Aorta (tissue), 5 donors: ENCODE measurements around the gene TRPM2. TPM values are rescaled to one million over a fixed set of nuclear protein-coding genes. Genes with fewer than 3 reads are reported as not detected.

Source experiments
- ATAC-seq: fragments of 200-7000 bp; cut with Tn5 transposase; one replicate; pipeline ENCODE4 v1.9.1; 2022; ENCODE audit warnings: moderate library complexity; ENCODE audit not compliant: low FRiP score
- DNase-seq, 2 donors: peaks; one replicate each; pipeline ENCODE4 v3.0.0-alpha.2; 2020
- H3K27ac ChIP-seq, 2 donors: one replicate each; pipeline ENCODE4 v1.5.1; 2013; ENCODE audit warnings: low read length in 2 of 2, mild to moderate bottlenecking in 2 of 2, moderate library complexity in 2 of 2, control low read depth in 1 of 2, inconsistent platforms in 1 of 2, low read depth in 1 of 2
- H3K27me3 ChIP-seq, 2 donors: one replicate each; pipeline ENCODE4 v1.6.1; 2013; ENCODE audit warnings: control low read depth in 1 of 2, low read length in 1 of 2, mild to moderate bottlenecking in 1 of 2, moderate library complexity in 1 of 2; ENCODE audit not compliant: insufficient read depth in 2 of 2, control insufficient read depth in 1 of 2
- H3K36me3 ChIP-seq, 2 donors: one replicate each; pipeline ENCODE4 v1.6.1; 2013; ENCODE audit warnings: control low read depth in 1 of 2, low read length in 1 of 2, mild to moderate bottlenecking in 1 of 2; ENCODE audit not compliant: insufficient read depth in 2 of 2, control insufficient read depth in 1 of 2
- H3K4me1 ChIP-seq, 2 donors: one replicate each; pipeline ENCODE4 v1.6.1; 2013; ENCODE audit warnings: low read length in 2 of 2, control low read depth in 1 of 2, mild to moderate bottlenecking in 1 of 2, moderate library complexity in 1 of 2; ENCODE audit not compliant: insufficient read depth in 2 of 2, control insufficient read depth in 1 of 2
- H3K4me3 ChIP-seq, 2 donors: one replicate each; pipeline ENCODE4 v1.5.1; 2013; ENCODE audit warnings: low read length in 2 of 2, control low read depth in 1 of 2, mild to moderate bottlenecking in 1 of 2
- H3K9me3 ChIP-seq: one replicate; pipeline ENCODE4 v1.6.1; 2013; ENCODE audit warnings: mild to moderate bottlenecking, low read length; ENCODE audit not compliant: control insufficient read depth
- whole genome bisulfite sequencing, 2 donors: extraction: QIAGEN DNeasy Blood & Tissue Kit; methylation state at CpG; one replicate each; pipeline ENCODE4 v1.1.7; 2013; 5-methylcytosine and 5-hydroxymethylcytosine counted together
- intact Hi-C, 2 donors: fragments of 100-400 bp; cut with DNase I; formaldehyde crosslinking; loops; one replicate each; pipeline versions ENCODE4 v1.14.2 to v1.15.0; 2022
- polyA plus RNA-seq, 2 donors: library from polyadenylated mRNA; stranded (reverse); fragments of 200-250 nt; gene quantifications; one replicate each; pipeline ENCODE4 v1.2.3, GENCODE V29; 2013
- total RNA-seq, 2 donors: library from RNA; stranded (reverse); fragmentation: NEBNext Ultra II Directional; extraction: Animal tissue kit (Norgen Biotek cat#: 25700); gene quantifications; one replicate each; pipeline ENCODE4 v1.2.1, GENCODE V29; 2021
- donor health status: healthy with polysubstance abuse.
- donor health status: Bipolar disorder and iron deficiency.
- donor health status: DM: no; HTN: no; CAD: no.
- donor health status: DM: no; HTN: no; CAD: no.
- donor health status: DM: yes; HTN: yes; CAD: no.

Gene TRPM2
- total and polyA plus RNA-seq, 4 donors, result 2.2 to 15.8 (median 5.9) TPM

GRCh38 chr21:44420416-44421205 is 67.2 kb downstream of the TRPM2 start:
- ATAC-seq, result no peak
- H3K27me3 ChIP-seq, result no peaks in the 10 kb centered on the region

GRCh38 chr21:44421901-44422840 is 68.8 kb downstream of the TRPM2 start:
- intact Hi-C loops, result no loop called here
- Histone ChIP-seq H3K36me3 (no peaks in the 10 kb centered on the region), H3K9me3 (no peaks in the 10 kb centered on the region), H3K27ac (no peak overlapping the region), H3K27me3 (no peaks in the 10 kb centered on the region), H3K4me1 (no peaks in the 10 kb centered on the region), H3K4me3 (no peak overlapping the region)
- WGBS, 2 donors, result 80% methylated on average over 25 of the region's 26 CpGs
- ATAC-seq (no peak), DNase-seq (peak; percentile 23 to 55)

More at GRCh38 chr21:44420416-44421205, 67.2 kb downstream of the TRPM2 start:
- DNase-seq, result peak; percentile 32 to 40
- H3K9me3 ChIP-seq, result no peaks in the 10 kb centered on the region
- intact Hi-C loops, result no loop called here
- no peaks in the 10 kb centered on the region for H3K36me3 ChIP-seq
- H3K27ac ChIP-seq, result no peak overlapping the region
- H3K4me3 ChIP-seq, result no peak overlapping the region
- no peaks in the 10 kb centered on the region for H3K4me1 ChIP-seq
- WGBS, 2 donors, result 74 to 81% methylated on average over 14 of the region's 14 CpGs

DNA sequence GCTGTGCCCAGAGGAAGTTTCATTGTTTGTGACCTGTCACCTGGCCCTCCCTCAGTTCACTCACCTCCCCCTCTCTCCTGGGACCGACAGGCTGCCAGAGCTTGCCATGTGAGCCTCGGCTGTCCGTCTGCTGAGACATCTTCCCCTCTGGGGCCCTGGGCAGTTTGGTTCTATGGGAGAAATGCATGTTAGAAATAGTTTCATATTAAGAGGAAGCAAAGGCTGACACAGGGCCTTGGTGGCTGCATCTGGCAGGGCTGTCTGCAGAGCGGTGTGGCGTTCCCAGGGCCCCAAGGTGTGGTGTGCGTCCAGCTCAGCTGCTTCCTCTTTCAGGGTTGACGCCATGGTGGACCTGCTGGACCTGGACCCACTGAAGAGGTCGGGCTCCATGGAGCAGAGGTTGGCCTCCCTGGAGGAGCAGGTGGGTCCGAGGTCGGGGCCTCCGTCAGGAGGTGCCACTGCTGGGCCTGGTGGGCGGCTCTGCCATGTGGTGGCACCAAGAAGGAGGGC is 69.9 kb downstream of the TRPM2 start:
- no peak for ATAC-seq
- intact Hi-C loops, result no loop called here
- H3K27me3 ChIP-seq, result no peaks in the 10 kb centered on the region
- no peak overlapping the region for H3K4me3 ChIP-seq
- H3K9me3 ChIP-seq, result no peaks in the 10 kb centered on the region
- peak; percentile 33 to 61 for DNase-seq
- 81 to 87% methylated on average over 12 of the region's 12 CpGs for WGBS, 2 donors
- H3K36me3 ChIP-seq, result no peaks in the 10 kb centered on the region
- no peaks in the 10 kb centered on the region for H3K4me1 ChIP-seq
- H3K27ac ChIP-seq, result no peak overlapping the region

- Histone ChIP-seq H3K4me1 (no peaks in the 10 kb centered on the region), H3K27ac (no peak overlapping the region), H3K27me3 (no peaks in the 10 kb centered on the region), H3K9me3 (no peaks in the 10 kb centered on the region), H3K36me3 (no peaks in the 10 kb centered on the region), H3K4me3 (no peak overlapping the region)
- DNase-seq, result peak; percentile 26 to 63
- intact Hi-C loops, result no loop called here
- ATAC-seq, result peak; percentile 17
- WGBS, 2 donors, result 86 to 90% methylated on average over 17 of the region's 17 CpGs
These were observed 70.7 kb downstream of the TRPM2 start for GRCh38 chr21:44423941-44424607.

GRCh38 chr21:44424608-44425306 is 71.3 kb downstream of the TRPM2 start:
- no peak overlapping the region for H3K4me3 ChIP-seq
- no peak overlapping the region for H3K27ac ChIP-seq
- H3K36me3 ChIP-seq, result no peaks in the 10 kb centered on the region
- no peaks in the 10 kb centered on the region for H3K27me3 ChIP-seq
- DNase-seq (peak; percentile 41 to 61), ATAC-seq (no peak)
- H3K4me1 ChIP-seq, result no peaks in the 10 kb centered on the region
- WGBS, 2 donors, result 70 to 73% methylated on average over 25 to 30 of the region's 30 CpGs
- intact Hi-C loops, result no loop called here
- H3K9me3 ChIP-seq, result no peaks in the 10 kb centered on the region

- Histone ChIP-seq H3K27me3 (no peaks in the 10 kb centered on the region), H3K9me3 (no peaks in the 10 kb centered on the region), H3K4me1 (no peaks in the 10 kb centered on the region), H3K27ac (no peak overlapping the region), H3K4me3 (no peak overlapping the region), H3K36me3 (no peaks in the 10 kb centered on the region)
- 65 to 66% methylated on average over 40 of the region's 40 CpGs for WGBS, 2 donors
- DNase-seq (peak; percentile 44 to 70), ATAC-seq (no peak)
- intact Hi-C loops, result no loop called here
These were observed 72.0 kb downstream of the TRPM2 start for GRCh38 chr21:44425307-44425894.

DNA sequence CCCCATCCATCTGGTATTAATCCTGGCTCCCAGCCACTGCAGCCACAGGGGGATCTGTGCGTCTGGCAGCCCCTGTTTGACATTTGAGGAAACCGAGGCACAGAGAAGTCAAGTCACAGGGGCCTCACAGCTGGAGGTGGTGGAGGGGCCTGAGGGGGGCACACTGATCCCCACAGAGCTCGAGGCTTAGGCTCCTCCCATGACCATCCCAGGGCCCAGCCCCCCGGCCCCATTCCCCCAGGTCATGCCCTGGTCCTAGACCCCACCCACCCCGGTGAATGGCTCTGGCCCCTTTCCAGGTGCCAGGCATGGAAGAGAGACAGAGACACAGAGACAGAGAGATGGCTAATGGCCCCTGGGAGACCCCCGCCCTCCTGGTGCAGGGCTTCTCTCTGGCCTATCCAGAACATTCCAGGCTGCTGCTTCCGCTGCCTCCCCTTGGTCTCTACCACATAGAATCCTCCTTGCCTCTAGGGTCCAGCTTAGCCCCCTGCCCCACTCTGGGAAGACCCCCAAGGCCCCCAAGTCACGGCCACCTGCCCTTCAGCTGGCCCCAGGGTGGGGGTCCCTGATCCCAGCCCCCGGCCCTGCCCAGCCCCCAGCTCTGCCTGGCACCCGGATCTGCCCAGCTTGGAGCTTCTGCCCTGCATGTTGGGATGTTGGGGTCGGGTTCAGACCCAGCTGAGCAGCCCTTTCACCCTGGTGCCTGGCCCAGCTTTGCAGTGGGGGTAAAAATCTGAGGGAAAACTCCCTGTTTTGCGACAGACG is 72.7 kb downstream of the TRPM2 start:
- DNase-seq (peak; percentile 38 to 51), ATAC-seq (no peak)
- Histone ChIP-seq H3K27me3 (no peaks in the 10 kb centered on the region), H3K36me3 (no peaks in the 10 kb centered on the region), H3K4me3 (no peak overlapping the region), H3K9me3 (no peaks in the 10 kb centered on the region), H3K4me1 (no peaks in the 10 kb centered on the region), H3K27ac (no peak overlapping the region)
- intact Hi-C loops, result no loop called here
- 73 to 74% methylated on average over 13 of the region's 13 CpGs for WGBS, 2 donors
